CD4-positive, alpha-beta T cell (primary cell): ENCODE results near the gene MRPS7. TPM values are rescaled to one million over a fixed set of nuclear protein-coding genes. Genes with fewer than 3 reads are reported as not detected.
"Not testable (repeated sequence)": the region's sequence is repeated elsewhere in the genome, so short reads cannot be mapped to it uniquely, and the experiment has no call there.

Source experiments
- ATAC-seq: fragments of 200-7000 bp; cut with Tn5 transposase; one replicate; pipeline ENCODE4 v1.10.0; 2022; ENCODE audit warnings: mild to moderate bottlenecking; ENCODE audit not compliant: poor library complexity
- CTCF ChIA-PET: fragments of 350-600 bp; sonication (Branson Sonifier 250); formaldehyde crosslinking; loops from one replicate; lab custom pipeline; 2021; ENCODE audit warnings: antibody characterized with exemption, inconsistent platforms; lab: Charles Lee
- POLR2A ChIA-PET: fragments of 350-600 bp; sonication (Branson Sonifier 250); formaldehyde crosslinking; loops from one replicate; lab custom pipeline; 2021; ENCODE audit warnings: antibody characterized with exemption, inconsistent platforms; lab: Charles Lee
- DNase-seq, 14 experiments: peaks; one replicate each; pipeline ENCODE4 v3.0.0-alpha.2; 2013 to 2020; ENCODE audit warnings: mixed read lengths in 2 of 14
- H3K27ac ChIP-seq, 2 donors: one replicate each; pipeline versions ENCODE4 v1.5.1 to v1.7.0; 2013; ENCODE audit warnings: low read length in 2 of 2, low read depth in 1 of 2, mild to moderate bottlenecking in 1 of 2
- H3K27me3 ChIP-seq, 2 experiments: 1 replicate in 1 of 2; 2 replicates in 1 of 2; pipeline versions ENCODE4 v1.6.1 to v1.7.0; 2013; ENCODE audit warnings: low read length in 2 of 2, control low read depth in 1 of 2, mild to moderate bottlenecking in 1 of 2, moderate library complexity in 1 of 2; ENCODE audit not compliant: insufficient read depth in 2 of 2, control insufficient read depth in 1 of 2
- H3K36me3 ChIP-seq: one replicate; pipeline ENCODE4 v1.6.1; 2013; ENCODE audit warnings: low read length, control low read depth; ENCODE audit not compliant: insufficient read depth
- H3K4me1 ChIP-seq: one replicate; pipeline ENCODE4 v1.6.1; 2013; ENCODE audit warnings: low read length, control low read depth; ENCODE audit not compliant: insufficient read depth
- H3K4me3 ChIP-seq: one replicate; pipeline ENCODE4 v1.5.1; 2013; ENCODE audit warnings: mild to moderate bottlenecking, low read length, moderate library complexity
- H3K9me3 ChIP-seq, 2 experiments: 1 replicate in 1 of 2; 2 replicates in 1 of 2; pipeline versions ENCODE4 v1.6.1 to v1.7.0; 2013; ENCODE audit warnings: low read length in 2 of 2, mild to moderate bottlenecking in 2 of 2, control low read depth in 1 of 2, moderate library complexity in 1 of 2; ENCODE audit not compliant: control insufficient read depth in 1 of 2, insufficient read depth in 1 of 2
- H3K27ac Mint-ChIP-seq: one replicate; pipeline ENCODE4 v1.8.0; 2020; ENCODE audit warnings: mixed read lengths
- H3K27me3 Mint-ChIP-seq: one replicate; pipeline ENCODE4 v1.8.0; 2021; ENCODE audit warnings: mixed read lengths
- H3K36me3 Mint-ChIP-seq: one replicate; pipeline ENCODE4 v1.8.0; 2021; ENCODE audit warnings: low read depth, mixed read lengths
- H3K4me1 Mint-ChIP-seq: one replicate; pipeline ENCODE4 v1.8.0; 2021; ENCODE audit warnings: low read depth, mixed read lengths
- H3K4me3 Mint-ChIP-seq: one replicate; pipeline ENCODE4 v1.8.0; 2020; ENCODE audit warnings: mild to moderate bottlenecking, mixed read lengths
- H3K9me3 Mint-ChIP-seq: one replicate; pipeline ENCODE4 v1.8.0; 2020; ENCODE audit warnings: mixed read lengths
- CTCF ChIP-seq: fragments of 200-600 bp; IDR thresholded peaks from one replicate; pipeline ENCODE4 v1.8.0; 2022; ENCODE audit warnings: antibody characterized with exemption, mild to moderate bottlenecking
- intact Hi-C, 2 experiments: fragments of 100-400 bp; cut with DNase I in 1 of 2; cut with micrococcal nuclease in 1 of 2; formaldehyde crosslinking; loops; one replicate each; pipeline versions ENCODE4 v1.15.1 to v1.9.0; 2023 to 2025; cut with DNase I, micrococcal nuclease
- total RNA-seq, 174 experiments: library from RNA in 2 of 174; stranded (reverse) in 2 of 174; gene quantifications; one replicate each; pipeline ENCODE4 v1.2.3 and lab custom pipeline; 2021 to 2026

The MRPS7 gene
- total RNA-seq, 2 experiments from 2014 or later, result 33.2 to 35.2 TPM

GRCh38 chr17:75277664-75278071, 16.0 kb downstream of the MRPS7 start:
- Histone ChIP-seq H3K27me3 (no peaks in the 10 kb centered on the region), H3K36me3 (peaks cover 30% of the 10 kb centered on the region), H3K9me3 (no peaks in the 10 kb centered on the region), H3K4me3 (no peak overlapping the region), H3K4me1 (peaks cover 6% of the 10 kb centered on the region), H3K27ac (no peak overlapping the region)
- ChIA-PET POLR2A (interaction anchor here (2.8 kb wide), 1 partner anchor 12 kb away, joined by 11 read pairs; the partner anchor contains the start of gene SLC25A19), CTCF (no interaction called here)
- H3K9me3 Mint-ChIP-seq, result no peaks in the 10 kb centered on the region
- ATAC-seq (no peak), DNase-seq (no peak)
- peaks cover 6% of the 10 kb centered on the region for H3K36me3 Mint-ChIP-seq
- intact Hi-C loops, result no loop called here
- H3K27ac Mint-ChIP-seq, result no peak overlapping the region
- TF ChIP-seq CTCF, result no peak
- no peak overlapping the region for H3K4me3 Mint-ChIP-seq
- no peaks in the 10 kb centered on the region for H3K27me3 Mint-ChIP-seq
- peaks cover 2% of the 10 kb centered on the region for H3K4me1 Mint-ChIP-seq

DNA sequence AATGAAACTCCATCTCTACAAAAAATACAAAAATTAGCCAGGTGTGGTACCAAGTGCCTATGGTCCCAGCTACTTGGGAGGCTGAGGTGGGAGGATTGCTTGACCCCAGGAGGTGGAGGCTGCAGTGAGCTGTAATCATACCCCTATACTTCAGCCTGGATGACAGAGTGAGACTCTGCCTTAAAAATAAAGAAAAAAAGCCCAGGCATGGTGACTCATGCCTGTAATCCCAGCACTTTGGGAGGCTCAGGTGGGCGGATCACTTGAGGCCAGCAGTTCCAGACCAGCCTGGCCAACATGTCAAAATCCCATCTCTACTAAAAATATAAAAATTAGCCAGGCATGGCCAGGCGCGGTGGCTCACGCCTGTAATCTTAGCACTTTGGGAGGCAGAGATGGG, 18.5 kb downstream of the MRPS7 start:
- POLR2A ChIA-PET, H3K4me3 ChIP-seq, DNase-seq, H3K27ac ChIP-seq, H3K9me3 Mint-ChIP-seq, H3K27me3 ChIP-seq, H3K27ac Mint-ChIP-seq, H3K4me1 Mint-ChIP-seq, intact Hi-C loops, ATAC-seq, H3K4me1 ChIP-seq, H3K27me3 Mint-ChIP-seq, H3K4me3 Mint-ChIP-seq, H3K9me3 ChIP-seq: not testable (repeated sequence)
- H3K36me3 Mint-ChIP-seq, result peaks cover 17% of the 10 kb centered on the region
- peaks cover 34% of the 10 kb centered on the region for H3K36me3 ChIP-seq
- CTCF ChIA-PET, result interaction anchor here (2.2 kb wide), 1 partner anchor 9 kb away, joined by 13 read pairs; the partner anchor contains the start of gene MIF4GD

- Mint-ChIP-seq H3K4me1 (peaks cover 20% of the 10 kb centered on the region), H3K36me3 (peaks cover 35% of the 10 kb centered on the region), H3K9me3 (no peaks in the 10 kb centered on the region), H3K27ac (no peak overlapping the region), H3K27me3 (no peaks in the 10 kb centered on the region), H3K4me3 (no peak overlapping the region)
- no peaks in the 10 kb centered on the region for H3K9me3 ChIP-seq
- no peak overlapping the region for H3K27ac ChIP-seq
- intact Hi-C loops, result loop anchor here in 1 of 2 experiments (5.0 kb wide), 1 partner anchor 172 kb away; the partner anchor contains the start of gene TMEM94
- no peak overlapping the region for H3K4me3 ChIP-seq
- POLR2A ChIA-PET, result interaction anchor here (1.0 to 1.4 kb wide), 2 partner anchors 14 to 120 kb away, joined by 3 read pairs; partner anchors contain the start of genes GRB2 and MIF4GD
- no peak for ATAC-seq
- H3K27me3 ChIP-seq, result no peaks in the 10 kb centered on the region
- H3K36me3 ChIP-seq, result peaks cover 31% of the 10 kb centered on the region
- DNase-seq, result no peak
- no peak for TF ChIP-seq CTCF
- CTCF ChIA-PET, result interaction anchor here (0.6 kb wide), 2 partner anchors 23 to 171 kb away, joined by 3 read pairs; partner anchors contain the start of gene MRPS7
- H3K4me1 ChIP-seq, result peaks cover 14% of the 10 kb centered on the region
These were observed 23.4 kb downstream of the MRPS7 start for GRCh38 chr17:75285123-75285522.

GRCh38 chr17:75287221-75287620, 25.5 kb downstream of the MRPS7 start:
- intact Hi-C loops, result loop anchor here in 1 of 2 experiments (5.0 kb wide), 1 partner anchor 170 kb away; the partner anchor contains the start of gene TMEM94
- Mint-ChIP-seq H3K9me3 (no peaks in the 10 kb centered on the region), H3K4me1 (peaks cover 22% of the 10 kb centered on the region), H3K27me3 (no peaks in the 10 kb centered on the region), H3K4me3 (peak overlapping the region; percentile 58), H3K36me3 (peaks cover 30% of the 10 kb centered on the region), H3K27ac (no peak overlapping the region)
- Histone ChIP-seq H3K27ac (no peak overlapping the region), H3K27me3 (no peaks in the 10 kb centered on the region), H3K4me1 (peaks cover 21% of the 10 kb centered on the region), H3K4me3 (no peak overlapping the region), H3K9me3 (no peaks in the 10 kb centered on the region), H3K36me3 (peaks cover 21% of the 10 kb centered on the region)
- DNase-seq, result no peak
- no peak for ATAC-seq
- ChIA-PET POLR2A (no interaction called here), CTCF (no interaction called here)
- TF ChIP-seq CTCF, result no peak
